SU-DHL-6 (cell line): Measurements from ENCODE around the gene LMTK3.

Experiments
- EZH2phosphoT487 ChIP-seq: fragments of 200-600 bp; sonication (generic), shearing (Covaris generic); conservative IDR thresholded peaks from 2 replicates; pipeline ENCODE4 v1.6.1; 2018; ENCODE audit warnings: mild to moderate bottlenecking, antibody characterized with exemption, low read length, moderate library complexity, mixed read lengths
- TF ChIP-seq, protein P1 (sequence below): fragments of 200-600 bp; sonication (generic); IDR thresholded peaks from one replicate; pipeline ENCODE4 v1.5.1; 2017; ENCODE audit warnings: antibody characterized with exemption, mild to moderate bottlenecking, low read length, moderate library complexity; ENCODE audit not compliant: insufficient read depth, poor library complexity, severe bottlenecking

DNA sequence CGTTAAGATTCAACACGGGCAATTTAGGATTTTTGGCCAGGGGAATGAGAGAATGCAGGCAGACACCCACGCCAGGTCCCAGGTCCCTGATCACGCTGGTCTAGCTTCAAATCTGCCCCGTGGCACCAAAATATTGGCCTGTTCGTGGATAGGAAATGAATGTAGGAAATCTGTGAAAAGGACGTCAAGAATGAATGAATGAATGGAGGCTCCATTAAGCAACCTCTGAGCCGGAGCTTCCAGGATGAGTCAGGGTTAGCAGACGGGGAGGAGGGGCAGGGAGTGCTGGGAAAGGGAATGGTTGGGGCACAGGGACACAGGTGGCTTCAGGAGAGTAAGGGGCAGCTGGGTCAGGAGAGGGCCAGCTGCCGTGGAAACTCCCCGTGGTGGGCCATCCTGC, 44.5 kb upstream of the LMTK3 start:
- TF ChIP-seq, protein P1, sequence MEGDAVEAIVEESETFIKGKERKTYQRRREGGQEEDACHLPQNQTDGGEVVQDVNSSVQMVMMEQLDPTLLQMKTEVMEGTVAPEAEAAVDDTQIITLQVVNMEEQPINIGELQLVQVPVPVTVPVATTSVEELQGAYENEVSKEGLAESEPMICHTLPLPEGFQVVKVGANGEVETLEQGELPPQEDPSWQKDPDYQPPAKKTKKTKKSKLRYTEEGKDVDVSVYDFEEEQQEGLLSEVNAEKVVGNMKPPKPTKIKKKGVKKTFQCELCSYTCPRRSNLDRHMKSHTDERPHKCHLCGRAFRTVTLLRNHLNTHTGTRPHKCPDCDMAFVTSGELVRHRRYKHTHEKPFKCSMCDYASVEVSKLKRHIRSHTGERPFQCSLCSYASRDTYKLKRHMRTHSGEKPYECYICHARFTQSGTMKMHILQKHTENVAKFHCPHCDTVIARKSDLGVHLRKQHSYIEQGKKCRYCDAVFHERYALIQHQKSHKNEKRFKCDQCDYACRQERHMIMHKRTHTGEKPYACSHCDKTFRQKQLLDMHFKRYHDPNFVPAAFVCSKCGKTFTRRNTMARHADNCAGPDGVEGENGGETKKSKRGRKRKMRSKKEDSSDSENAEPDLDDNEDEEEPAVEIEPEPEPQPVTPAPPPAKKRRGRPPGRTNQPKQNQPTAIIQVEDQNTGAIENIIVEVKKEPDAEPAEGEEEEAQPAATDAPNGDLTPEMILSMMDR = no peak
- TF ChIP-seq EZH2phosphoT487 = no peak
